ENCODE measurements around the gene FOXK1.
A peak's percentile ranks its signal among the peaks of the same experiment; 100 is the strongest.
"Not testable (repeated sequence)": the region's sequence is repeated elsewhere in the genome, so short reads cannot be mapped to it uniquely, and the experiment has no call there.

FOXK1 gene

GRCh38 chr7:4802577-4802976 lies 120.5 kb downstream of the FOXK1 start:
- not testable (repeated sequence) for DNase-seq

- no peak for DNase-seq
Observed at GRCh38 chr7:4803397-4804241, 121.5 kb downstream of the FOXK1 start.

GRCh38 chr7:4805110-4805983 lies 123.3 kb downstream of the FOXK1 start:
- DNase-seq, result no peak

- DNase-seq, result no peak
Observed at GRCh38 chr7:4805984-4806300, 123.8 kb downstream of the FOXK1 start.

- no peak for DNase-seq
Observed at GRCh38 chr7:4806983-4807597, 125.0 kb downstream of the FOXK1 start.

- DNase-seq, result no peak
Observed at GRCh38 chr7:4807598-4808016, 125.5 kb downstream of the FOXK1 start.

- DNase-seq, result no peak
Observed at GRCh38 chr7:4808026-4808425, 125.9 kb downstream of the FOXK1 start.

GRCh38 chr7:4808565-4808964 lies 126.5 kb downstream of the FOXK1 start:
- no peak for DNase-seq

GRCh38 chr7:4809091-4809591 lies 127.0 kb downstream of the FOXK1 start:
- DNase-seq, result peak; percentile 46

- DNase-seq, result no peak
Observed at GRCh38 chr7:4809666-4810065, 127.6 kb downstream of the FOXK1 start.

GRCh38 chr7:4814433-4814832 lies 132.3 kb downstream of the FOXK1 start:
- DNase-seq, result no peak

- no peak for DNase-seq
Observed at GRCh38 chr7:4815121-4815520, 133.0 kb downstream of the FOXK1 start.

- DNase-seq, result no peak
Observed at GRCh38 chr7:4815609-4816418, 133.7 kb downstream of the FOXK1 start.

GRCh38 chr7:4816419-4817080 lies 134.5 kb downstream of the FOXK1 start:
- no peak for DNase-seq

- no peak for DNase-seq
Observed at GRCh38 chr7:4817178-4817901, 135.2 kb downstream of the FOXK1 start.

- DNase-seq, result no peak
Observed at GRCh38 chr7:4818000-4818794, 136.1 kb downstream of the FOXK1 start.

- no peak for DNase-seq
Observed at GRCh38 chr7:4819560-4820404, 137.7 kb downstream of the FOXK1 start.

GRCh38 chr7:4820405-4820966 lies 138.4 kb downstream of the FOXK1 start:
- DNase-seq, result no peak

Data from CD4-positive, alpha-beta T cell treated with Interleukin-17A for 1 hour (primary cell).